Stimulated activated CD8-positive, alpha-beta memory T cell treated with anti-CD3 and anti-CD28 coated beads, Interleukin-12 subunit alpha, Interleukin-12 subunit beta, amount 100 ng/mL, for 4 hours (primary cell): ENCODE results near the gene HOMER1.

ENCODE experiments used
- DNase-seq: peaks from one replicate; pipeline ENCODE4 v3.0.0-alpha.2; 2020; ENCODE audit warnings: low read depth

The HOMER1 gene, protein sequence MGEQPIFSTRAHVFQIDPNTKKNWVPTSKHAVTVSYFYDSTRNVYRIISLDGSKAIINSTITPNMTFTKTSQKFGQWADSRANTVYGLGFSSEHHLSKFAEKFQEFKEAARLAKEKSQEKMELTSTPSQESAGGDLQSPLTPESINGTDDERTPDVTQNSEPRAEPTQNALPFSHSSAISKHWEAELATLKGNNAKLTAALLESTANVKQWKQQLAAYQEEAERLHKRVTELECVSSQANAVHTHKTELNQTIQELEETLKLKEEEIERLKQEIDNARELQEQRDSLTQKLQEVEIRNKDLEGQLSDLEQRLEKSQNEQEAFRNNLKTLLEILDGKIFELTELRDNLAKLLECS

DNA sequence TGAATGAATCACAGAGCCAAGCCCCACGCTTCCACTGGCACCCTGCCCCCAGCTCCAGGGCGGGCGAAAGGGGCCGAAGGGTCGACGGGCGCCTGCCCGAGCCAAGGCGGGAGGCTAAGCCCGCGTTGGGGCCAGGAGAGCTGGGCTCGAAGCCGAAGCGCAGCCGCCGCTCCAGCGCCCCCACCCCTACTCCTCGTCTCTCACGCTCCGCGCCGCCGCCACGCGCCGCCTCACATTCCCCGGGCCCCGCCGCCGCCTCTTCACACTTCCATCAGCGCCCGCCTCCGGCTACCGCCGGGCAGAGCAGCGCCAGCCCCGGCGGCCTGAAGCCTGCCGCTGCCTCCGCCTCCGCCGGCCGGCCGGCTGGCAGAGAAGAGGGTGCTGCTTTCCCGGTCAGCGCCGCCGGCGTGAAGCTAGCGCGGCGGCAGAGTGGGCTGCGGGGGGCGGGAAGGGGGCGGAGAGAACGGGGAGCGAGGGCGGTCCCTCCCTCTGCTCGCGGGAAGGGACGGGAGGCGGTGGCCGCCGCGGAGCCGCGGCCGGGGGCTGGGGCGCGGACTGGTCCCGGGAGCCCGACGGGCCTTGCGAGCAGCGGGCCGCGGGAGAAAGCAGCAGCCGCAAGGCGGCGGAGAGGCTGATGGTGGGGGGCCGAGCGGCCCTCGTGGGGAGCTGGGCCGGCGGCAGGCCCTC, at the start of gene HOMER1:
TSS of gene HOMER1 (minus strand) at position 431 of the 687 bp plus-strand sequence. CDS start 1,360 bp downstream, outside the sequence.
- DNase-seq = peak; percentile 74

DNA sequence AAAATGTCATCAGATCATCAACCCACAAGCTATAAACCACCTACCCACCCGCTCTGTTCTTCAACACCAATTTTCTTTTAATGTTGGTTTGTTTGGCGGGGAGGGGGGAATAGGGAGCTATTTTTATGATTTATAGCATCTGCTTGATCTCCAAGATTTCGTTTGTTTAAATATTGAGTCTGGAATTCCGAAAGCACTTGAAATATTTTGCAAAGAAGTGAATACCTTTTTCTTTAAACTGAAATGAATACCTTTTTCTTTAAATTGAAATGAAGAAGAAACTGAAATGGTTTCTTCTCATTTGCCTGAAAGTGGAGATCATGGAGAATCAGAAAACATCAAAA, 49.3 kb upstream of the HOMER1 start:
- no peak for DNase-seq

DNA sequence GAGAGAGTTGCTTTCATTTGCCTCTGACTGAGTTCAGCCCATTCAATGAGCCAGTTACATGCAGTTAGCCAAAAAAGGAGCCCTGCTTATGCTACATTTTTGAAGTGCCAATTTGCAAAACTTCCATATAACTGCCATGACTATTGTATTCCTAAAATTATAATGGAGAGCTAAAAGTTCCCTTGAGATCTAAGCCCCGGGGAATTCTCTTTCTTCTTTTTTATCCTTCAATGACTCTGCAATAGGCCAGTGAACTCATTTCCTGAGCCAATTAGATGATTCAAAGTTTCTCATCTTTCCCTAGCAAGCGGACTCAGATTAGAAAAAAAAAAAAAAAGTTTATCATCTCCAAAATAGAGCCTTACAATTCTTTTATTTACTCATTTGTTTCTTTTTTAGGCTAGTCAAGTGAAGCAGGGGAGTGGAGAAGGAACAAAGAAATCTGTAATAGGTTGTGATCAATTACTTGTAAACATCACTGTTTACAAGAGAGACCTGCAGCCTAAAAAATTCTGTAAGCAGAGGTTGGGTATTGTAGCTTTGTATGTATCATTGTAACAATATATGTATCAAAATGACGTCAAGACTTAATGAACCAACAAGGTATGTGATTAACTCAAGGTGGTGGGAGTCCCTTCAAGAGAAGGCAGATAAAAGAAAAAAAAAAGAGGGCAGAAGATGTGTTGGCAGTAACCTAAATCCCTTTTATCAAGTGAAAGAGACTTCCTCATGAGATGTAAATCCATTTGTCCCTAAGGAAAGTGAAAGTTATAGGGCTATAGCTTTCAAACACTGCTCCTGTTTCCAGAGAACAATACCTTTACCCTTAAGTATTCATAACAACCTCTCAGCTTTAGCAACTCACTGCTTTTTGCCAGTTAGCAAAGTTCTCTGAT, 48.7 kb upstream of the HOMER1 start:
- DNase-seq = no peak

DNA sequence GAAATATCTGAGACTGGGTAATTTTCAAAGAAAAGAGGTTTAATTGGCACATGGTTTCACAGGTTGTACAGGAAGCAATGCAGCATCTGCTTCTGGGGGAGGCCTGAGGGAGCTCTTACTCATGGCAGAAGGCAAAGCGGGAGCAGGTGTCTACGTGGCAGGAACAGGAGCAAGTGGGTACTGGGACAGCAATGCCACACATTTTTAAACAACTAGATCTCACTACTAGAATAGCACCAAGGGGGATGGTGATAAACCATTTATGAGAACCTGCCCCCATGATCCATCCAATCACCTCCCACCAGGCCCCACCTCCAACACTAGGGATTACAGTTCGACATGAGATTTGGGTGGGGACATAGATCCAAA, 47.6 kb upstream of the HOMER1 start:
- DNase-seq = no peak

DNA sequence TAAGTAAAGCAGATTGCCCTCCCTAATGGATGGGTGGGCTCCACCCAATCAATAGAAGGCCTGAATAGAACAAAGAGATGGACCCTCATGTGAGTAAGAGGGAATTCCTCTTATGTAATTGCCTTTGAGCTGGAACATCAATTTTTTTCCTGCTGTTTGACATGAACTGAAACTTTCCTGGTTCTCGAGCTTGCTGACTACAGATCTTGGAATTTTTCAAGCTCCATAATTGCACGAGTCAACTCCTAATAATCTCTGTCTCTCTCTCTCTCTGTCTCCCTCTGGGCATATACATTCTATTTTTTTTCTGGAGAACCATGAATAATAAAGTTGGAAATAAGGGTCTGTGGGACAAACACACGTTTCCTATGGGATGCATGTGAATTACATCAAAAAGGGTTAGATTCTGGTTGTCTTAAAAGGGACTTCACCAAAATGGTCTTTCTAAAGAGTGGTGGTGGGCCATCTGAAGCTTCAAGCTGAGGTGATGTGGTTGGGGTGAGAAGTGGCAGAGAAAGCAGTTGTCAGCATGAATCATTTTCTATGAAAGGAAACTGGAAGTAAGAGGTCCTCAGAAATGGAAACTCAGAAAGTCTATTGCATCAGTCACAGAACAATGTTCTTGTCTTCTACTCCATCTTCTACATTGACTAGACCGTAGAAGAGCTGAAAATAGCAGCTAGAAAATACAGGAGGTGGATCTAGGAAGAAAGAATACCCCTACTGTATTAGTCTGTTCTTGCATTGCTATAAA, 47.0 kb upstream of the HOMER1 start:
- no peak for DNase-seq

DNA sequence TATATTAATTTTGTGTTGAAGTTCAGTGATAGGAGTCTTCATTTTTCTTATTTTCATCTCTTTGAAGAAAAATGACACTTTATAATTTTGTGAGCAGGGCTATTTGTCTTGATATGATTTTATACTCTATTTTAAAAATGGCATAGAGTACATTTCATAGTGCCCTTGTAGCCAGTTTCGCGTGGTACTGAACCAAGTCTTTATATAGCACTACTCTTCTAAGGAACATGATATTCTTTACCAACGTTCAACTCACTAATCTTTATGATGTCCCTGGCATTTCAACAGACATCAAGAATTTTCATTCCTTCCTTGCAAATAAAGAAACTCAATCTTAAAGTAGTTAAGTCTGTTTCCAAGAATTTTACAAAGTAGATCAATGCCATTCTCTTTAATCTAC, 41.5 kb upstream of the HOMER1 start:
- DNase-seq = no peak

DNA sequence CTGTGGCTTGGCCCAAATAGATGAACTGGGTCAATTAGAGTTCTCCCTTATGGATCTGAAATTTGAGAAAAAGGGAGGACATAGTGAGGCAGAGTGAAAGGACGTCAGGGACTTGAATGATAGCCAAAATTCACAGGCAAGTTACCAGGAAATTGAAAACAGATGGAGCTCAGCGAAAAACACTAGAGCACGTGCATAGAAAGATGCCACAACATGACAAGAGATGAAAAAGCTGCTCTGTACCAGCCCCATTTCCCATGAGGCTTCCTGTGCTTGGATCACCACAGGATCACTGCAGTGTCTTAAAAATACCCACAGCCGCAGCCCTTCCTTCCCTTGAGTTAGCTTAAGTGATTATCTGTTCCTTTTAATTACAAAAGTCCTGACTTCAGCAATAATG, 39.0 kb upstream of the HOMER1 start:
- no peak for DNase-seq

DNA sequence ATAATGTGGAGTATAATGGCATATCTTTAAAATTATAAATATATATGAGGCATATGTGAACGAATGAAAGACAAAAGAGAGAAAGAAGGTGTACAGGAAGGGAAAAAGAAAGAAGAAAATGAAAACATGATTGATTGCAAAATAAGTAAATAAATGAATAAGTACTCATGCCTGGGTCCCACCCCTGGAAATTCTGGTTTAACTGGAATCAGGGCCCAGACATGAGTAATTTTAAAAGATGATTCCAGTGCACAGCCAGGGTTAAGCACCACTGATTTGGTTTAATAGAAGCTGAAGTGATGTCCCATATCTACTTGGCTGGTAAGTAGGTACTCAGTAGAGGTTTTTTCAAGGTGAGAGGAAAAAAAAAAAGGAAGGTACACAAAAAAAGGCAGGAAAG, 34.0 kb upstream of the HOMER1 start:
- DNase-seq = no peak

DNA sequence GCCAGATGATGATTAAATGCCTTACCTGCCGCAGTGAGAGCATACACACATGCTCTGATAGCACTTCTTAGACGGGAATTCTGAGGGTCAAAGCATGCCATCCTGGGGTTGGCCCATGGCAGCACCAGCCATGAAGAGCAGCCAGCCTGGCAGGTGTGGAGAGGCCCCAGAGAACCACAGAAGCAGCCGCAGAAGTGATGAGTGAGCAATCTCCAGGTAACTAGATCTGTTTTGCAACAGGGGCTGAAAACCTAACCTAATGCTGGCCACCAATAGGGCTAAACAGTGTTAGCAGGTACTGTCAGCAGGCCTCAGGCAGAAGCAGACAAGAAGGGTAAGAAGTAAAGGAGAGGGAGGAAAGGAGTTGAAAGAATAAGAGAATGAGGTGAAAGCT, 33.5 kb upstream of the HOMER1 start:
- DNase-seq = no peak

DNA sequence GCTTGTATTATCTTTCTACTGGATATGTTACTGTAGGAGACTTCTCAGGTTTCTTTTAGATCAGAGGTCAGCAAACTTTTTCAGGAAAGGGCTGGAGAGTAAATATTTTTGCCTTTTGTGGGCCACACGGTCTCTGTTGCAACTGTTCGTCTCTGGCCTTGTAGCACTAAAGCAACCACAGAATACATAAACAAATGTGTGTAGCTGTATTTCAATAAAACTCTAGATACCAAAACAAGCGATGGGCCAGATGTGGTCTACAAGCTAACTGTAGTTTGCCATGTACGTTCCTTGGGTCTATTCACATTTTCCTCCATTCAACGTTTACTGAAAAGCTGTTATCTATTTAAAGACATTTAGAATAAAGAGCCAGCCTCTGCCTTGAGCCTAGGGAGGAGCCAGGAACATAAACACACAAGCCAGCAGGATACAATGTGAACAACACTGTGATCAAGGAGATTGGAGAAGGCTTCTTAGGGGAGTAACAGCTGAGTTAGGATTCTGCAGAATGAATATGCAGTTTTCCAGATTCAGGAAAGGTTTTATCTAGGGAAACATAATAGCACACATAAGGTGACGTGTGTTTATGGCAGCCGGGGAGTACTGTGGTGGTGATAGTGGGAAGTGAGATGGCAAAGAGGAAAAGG, 33.0 kb upstream of the HOMER1 start:
- DNase-seq = no peak

DNA sequence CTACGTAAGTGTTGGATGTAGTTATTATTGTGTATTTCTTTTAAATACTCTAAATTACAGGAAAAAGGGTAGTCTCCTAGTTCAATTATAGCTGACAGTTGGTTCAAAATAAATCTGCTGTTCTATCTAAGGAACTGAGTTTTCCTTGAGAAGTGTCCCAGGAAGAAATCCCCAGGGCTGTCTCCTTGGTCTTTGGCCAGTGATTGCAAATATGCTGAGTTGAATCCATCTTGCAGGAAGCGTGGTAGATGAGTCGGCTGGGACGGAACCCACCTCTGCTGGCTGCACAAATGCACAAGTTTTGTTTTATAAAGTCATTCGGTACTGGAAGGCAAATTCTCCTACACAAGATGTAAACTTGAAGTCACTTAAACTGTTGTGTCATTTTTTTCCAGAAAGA, 30.2 kb upstream of the HOMER1 start:
- DNase-seq = no peak

DNA sequence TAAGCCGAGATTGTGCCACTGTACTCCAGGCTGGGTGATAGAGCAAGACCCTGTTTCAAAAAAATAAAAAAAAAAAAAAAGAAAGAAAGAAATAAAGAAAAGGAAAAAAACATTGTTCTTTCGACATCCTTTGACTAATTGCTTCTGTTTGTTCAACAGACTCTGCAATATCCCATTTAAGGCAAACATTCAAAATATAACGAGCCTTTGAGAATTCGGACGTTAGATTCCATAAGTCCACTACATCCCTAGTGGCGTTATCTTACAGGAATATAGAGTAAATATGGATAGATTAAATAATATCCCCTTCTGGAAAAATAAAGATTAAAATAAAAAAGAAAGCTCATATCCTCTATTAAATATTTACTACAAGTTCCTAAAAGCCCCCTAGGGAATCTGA, 27.0 kb upstream of the HOMER1 start:
- no peak for DNase-seq

DNA sequence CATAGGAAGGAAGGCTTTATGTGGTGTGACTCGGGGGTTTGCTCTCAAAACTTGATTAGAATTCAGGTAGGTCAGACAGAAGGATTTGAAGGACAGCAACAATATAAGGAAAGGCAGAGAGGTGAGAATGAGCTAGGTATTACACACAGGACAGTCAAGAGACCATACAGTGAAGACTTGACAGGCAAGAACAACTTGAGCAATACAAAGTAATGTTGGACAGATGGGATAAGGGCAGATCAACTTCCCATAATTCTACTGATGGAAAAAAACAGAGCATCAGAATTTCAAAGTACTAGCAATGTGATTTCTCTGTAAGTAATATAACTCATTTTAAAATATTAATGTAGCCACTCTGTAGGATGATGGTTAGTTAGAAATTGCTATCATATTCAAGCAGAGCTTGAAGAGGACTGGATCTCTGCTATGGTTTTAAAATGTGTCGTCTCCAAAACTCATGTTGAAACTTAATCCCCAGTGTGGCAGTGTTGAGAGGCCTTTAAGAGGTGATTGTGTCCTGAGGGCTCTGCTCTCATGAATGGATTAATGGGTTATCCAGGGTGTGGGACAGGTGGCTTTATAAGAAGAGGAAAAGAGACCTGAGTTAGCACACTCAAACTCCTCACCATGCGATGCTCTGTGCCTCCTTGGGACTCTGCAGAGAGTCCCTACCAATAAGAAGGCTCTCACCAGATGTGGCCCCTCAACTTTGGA, 22.4 kb upstream of the HOMER1 start:
- DNase-seq = no peak

DNA sequence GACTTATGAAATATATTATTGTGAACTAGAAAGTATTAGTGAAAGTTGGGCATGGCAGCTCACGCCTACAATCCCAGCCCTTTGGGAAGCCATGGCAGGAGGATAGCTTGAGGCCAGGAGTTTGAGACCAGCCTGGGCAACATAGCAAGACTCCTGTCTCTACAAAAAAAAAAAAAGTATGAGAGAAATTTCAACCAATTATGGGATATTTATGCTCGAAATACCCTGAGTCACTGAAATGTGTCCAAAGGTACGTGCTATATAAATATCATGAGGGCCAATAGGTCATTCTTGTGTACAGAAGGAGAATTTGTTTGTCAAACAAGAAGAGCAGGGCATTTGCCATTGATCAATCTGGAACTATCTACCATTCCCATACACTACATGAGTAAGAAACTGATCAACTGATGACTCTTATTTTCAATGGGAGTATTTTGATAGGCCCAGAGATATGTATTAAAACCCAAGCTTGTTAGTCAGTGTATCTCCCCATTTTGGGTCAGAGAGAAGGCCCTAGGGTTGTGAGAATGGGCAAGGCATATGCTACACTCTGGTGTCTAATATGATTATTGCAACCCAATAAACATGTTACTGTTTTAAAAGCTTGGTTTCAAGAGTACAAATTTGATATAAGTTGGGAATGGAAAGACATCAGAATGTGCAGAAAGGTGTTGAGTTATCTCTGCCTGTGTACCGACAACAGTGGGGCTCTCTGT, 21.7 kb upstream of the HOMER1 start:
- DNase-seq = no peak

DNA sequence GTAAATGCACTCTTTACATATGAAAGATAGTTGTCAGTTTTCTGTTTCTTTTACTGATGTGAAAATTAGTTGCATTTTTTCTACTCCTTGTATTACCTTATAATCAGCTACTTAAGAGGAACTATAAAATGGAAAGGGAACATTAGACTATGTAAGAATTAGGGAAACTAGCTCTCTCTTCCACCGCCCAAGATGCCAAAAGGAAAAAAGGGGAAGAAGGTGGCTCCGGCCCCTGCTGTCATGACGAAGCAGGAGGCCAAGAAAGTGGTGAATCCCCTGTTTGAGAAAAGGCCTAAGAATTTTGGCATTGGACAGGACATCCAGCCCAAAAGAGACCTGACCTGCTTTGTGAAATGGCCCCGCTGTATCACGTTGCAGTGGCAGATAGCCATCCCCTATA, 15.2 kb upstream of the HOMER1 start:
- DNase-seq = no peak

DNA sequence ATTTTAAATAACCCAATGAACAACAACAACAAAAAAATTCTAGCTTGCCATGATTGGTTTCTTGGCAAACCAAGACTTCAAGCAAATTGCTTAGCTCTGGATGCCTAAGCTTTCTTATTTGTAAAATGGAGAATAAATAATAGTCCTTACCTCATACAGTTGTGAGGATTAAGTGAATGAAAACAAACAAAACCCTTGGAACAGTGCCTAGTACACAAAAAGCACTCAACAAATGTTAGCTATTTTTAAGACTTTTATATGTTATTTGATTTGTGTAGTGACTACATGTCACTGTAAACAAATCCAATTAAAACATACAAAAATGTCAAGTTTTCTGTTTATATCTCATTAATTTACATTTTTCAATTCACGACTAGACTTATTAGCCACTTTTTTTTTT, 13.5 kb upstream of the HOMER1 start:
- no peak for DNase-seq

DNA sequence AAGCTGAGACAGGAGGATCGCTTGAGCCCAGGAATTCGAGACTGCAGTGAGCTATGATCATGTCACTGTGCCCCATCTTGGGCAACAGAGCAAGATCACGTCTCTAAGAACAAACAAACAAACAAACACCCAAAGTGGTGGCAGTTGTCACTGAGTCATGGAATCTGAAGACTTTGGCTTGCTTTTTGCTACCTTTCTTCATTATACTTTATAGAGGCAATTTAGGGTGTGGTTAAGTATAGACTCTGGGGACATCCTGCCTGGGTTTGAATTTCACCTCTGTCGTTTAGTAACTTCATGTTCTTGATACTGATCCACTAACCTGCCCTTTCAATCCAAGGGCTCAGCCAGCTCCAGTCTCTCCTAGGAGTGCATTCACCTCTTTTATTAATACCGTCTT, 13.0 kb upstream of the HOMER1 start:
- no peak for DNase-seq

DNA sequence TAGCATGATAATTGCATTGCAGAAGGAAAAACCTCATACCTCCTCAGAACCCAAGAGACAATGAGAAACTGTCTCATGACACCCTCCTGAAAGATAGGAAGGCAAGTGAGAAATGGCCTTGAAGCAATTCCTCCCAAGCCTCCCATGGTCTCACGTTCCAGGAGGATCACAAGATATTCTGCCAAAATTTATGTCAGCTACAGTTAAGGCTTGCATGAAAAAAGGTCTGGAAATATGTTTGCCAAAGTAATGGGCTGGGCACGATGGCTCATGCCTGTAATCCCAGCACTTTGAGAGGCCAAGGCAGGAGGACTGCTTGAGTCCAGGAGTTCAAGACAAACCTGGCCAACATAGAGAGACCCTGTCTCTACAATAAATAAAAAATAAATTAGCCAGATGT, 12.6 kb upstream of the HOMER1 start:
- no peak for DNase-seq

DNA sequence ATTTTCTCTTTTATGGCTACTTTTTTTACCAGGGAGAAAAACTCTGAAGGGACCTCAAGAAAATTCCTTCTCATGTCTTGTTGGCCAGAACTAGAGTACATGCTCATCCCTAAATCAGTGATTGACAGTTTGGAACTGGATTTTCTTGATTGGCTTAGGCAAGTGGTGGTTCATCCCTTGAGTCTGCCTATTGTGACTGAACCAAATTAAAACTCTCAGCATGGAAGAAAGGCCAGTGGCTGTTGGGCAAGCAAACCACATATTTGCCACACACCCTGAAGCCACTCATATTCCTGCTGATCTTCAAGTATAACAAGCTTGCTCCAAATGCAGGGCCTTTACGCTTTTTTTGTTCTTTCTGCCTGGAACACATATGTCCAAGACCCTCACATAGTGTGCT, 7.2 kb upstream of the HOMER1 start:
- no peak for DNase-seq

DNA sequence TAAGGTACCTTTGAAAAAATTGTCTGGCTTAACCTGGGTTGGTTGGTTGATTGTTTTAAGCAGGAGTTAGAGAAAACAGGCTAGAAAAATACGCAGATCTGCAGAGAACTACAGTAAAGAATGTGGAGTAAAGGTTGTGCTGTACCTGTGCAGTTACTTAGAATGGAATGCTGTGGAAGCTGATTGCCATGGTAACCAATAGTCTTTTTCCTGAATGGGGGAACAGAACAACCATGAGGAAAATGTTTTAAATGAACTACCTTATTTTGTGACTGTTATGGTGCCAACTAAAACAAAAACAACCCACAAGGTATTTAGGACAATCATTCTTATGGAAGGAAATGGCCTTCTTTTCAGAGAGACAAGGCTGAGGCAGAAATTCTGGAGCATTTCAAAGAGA, 4.8 kb upstream of the HOMER1 start:
- DNase-seq = no peak
